H9 (cell line): ENCODE measurements around the gene UROS. TPM values are rescaled to one million over a fixed set of nuclear protein-coding genes. Genes with fewer than 3 reads are reported as not detected.

ENCODE experiments used
- DNase-seq: peaks from one replicate; pipeline ENCODE4 v3.0.0-alpha.2; 2017
- H2AFZ ChIP-seq: one replicate; pipeline ENCODE4 v1.6.1; 2013; ENCODE audit warnings: mild to moderate bottlenecking, low read length, control low read depth, moderate library complexity
- H2AK5ac ChIP-seq: 2 replicates; pipeline ENCODE4 v1.6.1; 2013; ENCODE audit warnings: low read length, control low read depth, mixed read lengths; ENCODE audit not compliant: insufficient read length
- H2BK120ac ChIP-seq: one replicate; pipeline ENCODE4 v1.6.1; 2013; ENCODE audit warnings: low read depth, mild to moderate bottlenecking, low read length, control low read depth, inconsistent platforms; ENCODE audit not compliant: poor library complexity, severe bottlenecking
- H2BK12ac ChIP-seq: 2 replicates; pipeline ENCODE4 v1.6.1; 2013; ENCODE audit warnings: low read length, control low read depth, mixed read lengths, low read depth; ENCODE audit not compliant: insufficient read length
- H2BK15ac ChIP-seq: 2 replicates; pipeline ENCODE4 v1.6.1; 2013; ENCODE audit warnings: low read depth, low read length, control low read depth
- H2BK20ac ChIP-seq: one replicate; pipeline ENCODE4 v1.6.1; 2013; ENCODE audit warnings: low read depth, mild to moderate bottlenecking, low read length, control low read depth, inconsistent platforms; ENCODE audit not compliant: poor library complexity, severe bottlenecking
- H2BK5ac ChIP-seq: 2 replicates; pipeline ENCODE4 v1.6.1; 2013; ENCODE audit warnings: low read length, control low read depth, mixed read lengths; ENCODE audit not compliant: insufficient read length
- H3K14ac ChIP-seq: 2 replicates; pipeline ENCODE4 v1.6.1; 2013; ENCODE audit warnings: low read length, control low read depth; ENCODE audit not compliant: insufficient read depth
- H3K18ac ChIP-seq: 2 replicates; pipeline ENCODE4 v1.6.1; 2013; ENCODE audit warnings: low read depth, mild to moderate bottlenecking, mixed read lengths, low read length, control low read depth; ENCODE audit not compliant: insufficient read length
- H3K23ac ChIP-seq: 2 replicates; pipeline ENCODE4 v1.6.1; 2013; ENCODE audit warnings: low read length, control low read depth, mixed read lengths, low read depth; ENCODE audit not compliant: insufficient read length
- H3K23me2 ChIP-seq: 2 replicates; pipeline ENCODE4 v1.6.1; 2013; ENCODE audit warnings: low read depth, mild to moderate bottlenecking, mixed read lengths, low read length, control low read depth; ENCODE audit not compliant: insufficient read length, poor library complexity, severe bottlenecking
- H3K27ac ChIP-seq: 2 replicates; pipeline ENCODE4 v1.5.1; 2013; ENCODE audit warnings: low read length, control low read depth, mixed read lengths, low read depth; ENCODE audit not compliant: insufficient read length
- H3K27me3 ChIP-seq: 2 replicates; pipeline ENCODE4 v1.6.1; 2013; ENCODE audit warnings: low read length, control low read depth, inconsistent platforms; ENCODE audit not compliant: insufficient read depth
- H3K4ac ChIP-seq: 2 replicates; pipeline ENCODE4 v1.6.1; 2013; ENCODE audit warnings: low read depth, mild to moderate bottlenecking, control low read depth, inconsistent platforms, low read length, moderate library complexity
- H3K4me1 ChIP-seq: 2 replicates; pipeline ENCODE4 v1.6.1; 2013; ENCODE audit warnings: low read length, control low read depth, inconsistent platforms; ENCODE audit not compliant: insufficient read depth
- H3K4me2 ChIP-seq: 2 replicates; pipeline ENCODE4 v1.6.1; 2013; ENCODE audit warnings: low read length, control low read depth, mixed read lengths; ENCODE audit not compliant: insufficient read length, insufficient read depth
- H3K56ac ChIP-seq: 2 replicates; pipeline ENCODE4 v1.6.1; 2013; ENCODE audit warnings: low read depth, mild to moderate bottlenecking, mixed read lengths, low read length, control low read depth; ENCODE audit not compliant: insufficient read length
- H3K79me1 ChIP-seq: 2 replicates; pipeline ENCODE4 v1.6.1; 2013; ENCODE audit warnings: low read depth, mild to moderate bottlenecking, moderate library complexity, low read length, control low read depth, inconsistent platforms; ENCODE audit not compliant: insufficient read depth, poor library complexity, severe bottlenecking
- H3K79me2 ChIP-seq: 2 replicates; pipeline ENCODE4 v1.6.1; 2013; ENCODE audit warnings: low read length, control low read depth, inconsistent platforms; ENCODE audit not compliant: insufficient read depth
- H3K9ac ChIP-seq: 2 replicates; pipeline ENCODE4 v1.6.1; 2013; ENCODE audit warnings: low read length, control low read depth, mixed read lengths; ENCODE audit not compliant: insufficient read length; ENCODE audit errors: extremely low read depth
- H3K9me3 ChIP-seq: one replicate; pipeline ENCODE4 v1.6.1; 2013; ENCODE audit warnings: low read depth, low read length, inconsistent platforms; ENCODE audit not compliant: control insufficient read depth
- H3T11ph ChIP-seq: one replicate; pipeline ENCODE4 v1.6.1; 2013; ENCODE audit warnings: mild to moderate bottlenecking, low read length, control low read depth, inconsistent platforms
- H4K20me1 ChIP-seq: one replicate; pipeline ENCODE4 v1.6.1; 2013; ENCODE audit not compliant: control insufficient read depth, insufficient read length, insufficient read depth
- H4K5ac ChIP-seq: 2 replicates; pipeline ENCODE4 v1.6.1; 2013; ENCODE audit warnings: low read depth, mild to moderate bottlenecking, mixed read lengths, low read length, control low read depth; ENCODE audit not compliant: insufficient read length
- H4K8ac ChIP-seq: replicated peaks from 2 replicates; pipeline ENCODE4 v1.6.1; 2013; ENCODE audit warnings: low read length, control low read depth, mixed read lengths, low read depth; ENCODE audit not compliant: insufficient read length
- H4K91ac ChIP-seq: 2 replicates; pipeline ENCODE4 v1.6.1; 2013; ENCODE audit warnings: low read depth, mild to moderate bottlenecking, moderate library complexity, mixed read lengths, low read length, control low read depth; ENCODE audit not compliant: insufficient read length
- H3K27ac Mint-ChIP-seq, 3 experiments: 2 replicates in 2 of 3; 3 replicates in 1 of 3; pipeline ENCODE4 v1.8.0; 2020 to 2021; ENCODE audit warnings: mixed read lengths in 3 of 3, mild to moderate bottlenecking in 1 of 3, moderate library complexity in 1 of 3
- H3K27me3 Mint-ChIP-seq: 2 replicates; pipeline ENCODE4 v1.8.0; 2021; ENCODE audit warnings: low read depth, mild to moderate bottlenecking, moderate library complexity, mixed read lengths
- H3K36me3 Mint-ChIP-seq, 3 experiments: 2 replicates in 2 of 3; 3 replicates in 1 of 3; pipeline ENCODE4 v1.8.0; 2020 to 2021; ENCODE audit warnings: low read depth in 3 of 3, mixed read lengths in 3 of 3; ENCODE audit not compliant: insufficient read depth in 1 of 3
- H3K4me1 Mint-ChIP-seq, 2 experiments: 2 replicates each; pipeline ENCODE4 v1.8.0; 2020; ENCODE audit warnings: mixed read lengths in 2 of 2
- H3K4me3 Mint-ChIP-seq, 2 experiments: 2 replicates in 1 of 2; 3 replicates in 1 of 2; pipeline ENCODE4 v1.8.0; 2020 to 2021; ENCODE audit warnings: mild to moderate bottlenecking in 2 of 2, mixed read lengths in 2 of 2, moderate library complexity in 1 of 2
- H3K9me3 Mint-ChIP-seq, 2 experiments: 2 replicates in 1 of 2; 3 replicates in 1 of 2; pipeline ENCODE4 v1.8.0; 2020; ENCODE audit warnings: mild to moderate bottlenecking in 2 of 2, mixed read lengths in 2 of 2, moderate library complexity in 1 of 2
- WGBS: extraction: QIAGEN DNeasy Blood & Tissue Kit; methylation state at CpG from one replicate; pipeline ENCODE4 v1.1.7; 2013; ENCODE audit warnings: missing lambda C conversion rate, low lambda C conversion rate, mixed read lengths; ENCODE audit not compliant: insufficient read length; ENCODE audit errors: extremely low coverage; 5-methylcytosine and 5-hydroxymethylcytosine counted together
- total RNA-seq: library from RNA; stranded (reverse); gene quantifications from 2 replicates; pipeline ENCODE4 v1.2.1, GENCODE V29; 2021
- TF ChIP-seq, protein P1 (sequence below): fragments of 200-600 bp; sonication (generic); conservative IDR thresholded peaks from 3 replicates; pipeline ENCODE4 v1.8.0; 2021; ENCODE audit warnings: antibody characterized with exemption, mild to moderate bottlenecking

UROS gene
- total RNA-seq, 1 experiment from 2014 or later = 42.3 TPM

DNA sequence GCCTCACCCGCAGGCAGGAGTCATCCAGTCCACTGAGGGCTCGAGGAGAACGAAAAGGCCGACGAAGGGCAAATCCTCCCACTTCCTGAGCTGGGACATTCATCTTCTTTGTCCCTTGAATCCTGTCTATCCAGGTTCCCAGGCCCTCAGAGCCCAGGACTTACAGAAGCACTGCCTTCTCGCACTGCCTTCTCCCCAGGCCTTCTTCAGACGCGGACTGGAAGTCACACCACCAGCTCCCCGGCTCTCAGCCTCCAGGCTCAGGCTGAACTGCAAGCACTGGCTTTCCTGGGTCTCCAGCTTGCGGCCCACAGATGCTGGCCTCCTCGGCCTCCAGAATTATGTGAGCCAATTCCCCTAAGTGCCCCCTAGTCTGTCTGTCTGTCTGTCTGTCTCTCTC is 41.0 kb downstream of the UROS start:
- no peak overlapping the region for H4K91ac ChIP-seq
- TF ChIP-seq, protein P1, sequence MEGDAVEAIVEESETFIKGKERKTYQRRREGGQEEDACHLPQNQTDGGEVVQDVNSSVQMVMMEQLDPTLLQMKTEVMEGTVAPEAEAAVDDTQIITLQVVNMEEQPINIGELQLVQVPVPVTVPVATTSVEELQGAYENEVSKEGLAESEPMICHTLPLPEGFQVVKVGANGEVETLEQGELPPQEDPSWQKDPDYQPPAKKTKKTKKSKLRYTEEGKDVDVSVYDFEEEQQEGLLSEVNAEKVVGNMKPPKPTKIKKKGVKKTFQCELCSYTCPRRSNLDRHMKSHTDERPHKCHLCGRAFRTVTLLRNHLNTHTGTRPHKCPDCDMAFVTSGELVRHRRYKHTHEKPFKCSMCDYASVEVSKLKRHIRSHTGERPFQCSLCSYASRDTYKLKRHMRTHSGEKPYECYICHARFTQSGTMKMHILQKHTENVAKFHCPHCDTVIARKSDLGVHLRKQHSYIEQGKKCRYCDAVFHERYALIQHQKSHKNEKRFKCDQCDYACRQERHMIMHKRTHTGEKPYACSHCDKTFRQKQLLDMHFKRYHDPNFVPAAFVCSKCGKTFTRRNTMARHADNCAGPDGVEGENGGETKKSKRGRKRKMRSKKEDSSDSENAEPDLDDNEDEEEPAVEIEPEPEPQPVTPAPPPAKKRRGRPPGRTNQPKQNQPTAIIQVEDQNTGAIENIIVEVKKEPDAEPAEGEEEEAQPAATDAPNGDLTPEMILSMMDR = no peak
- no peaks in the 10 kb centered on the region for H3K9me3 ChIP-seq
- no peak overlapping the region for H2BK120ac ChIP-seq
- Mint-ChIP-seq H3K9me3 (peaks cover 0 to 9% of the 10 kb centered on the region in 2 experiments), H3K4me3 (no peak overlapping the region), H3K27ac (no peak overlapping the region), H3K27me3 (peaks cover 8% of the 10 kb centered on the region), H3K36me3 (no peaks in the 10 kb centered on the region; a peak in 1 of 7 replicates), H3K4me1 (no peaks in the 10 kb centered on the region)
- no peaks in the 10 kb centered on the region for H3K23me2 ChIP-seq
- H2BK5ac ChIP-seq = no peak overlapping the region
- no peaks in the 10 kb centered on the region for H3K79me2 ChIP-seq
- no peak overlapping the region for H3K9ac ChIP-seq
- no peak overlapping the region for H3T11ph ChIP-seq
- H3K4me1 ChIP-seq = no peaks in the 10 kb centered on the region
- no CpG with 5 or more reads among the region's 11 CpGs for whole genome bisulfite sequencing
- H3K14ac ChIP-seq = no peak overlapping the region
- no peak for DNase-seq
- H2AFZ ChIP-seq = no peak overlapping the region
- no peak overlapping the region for H2AK5ac ChIP-seq
- H3K18ac ChIP-seq = no peak overlapping the region
- no peaks in the 10 kb centered on the region for H3K79me1 ChIP-seq
- H3K56ac ChIP-seq = no peak overlapping the region
- H4K5ac ChIP-seq = no peak overlapping the region
- H3K27me3 ChIP-seq = no peaks in the 10 kb centered on the region
- H4K8ac ChIP-seq = no peak overlapping the region
- no peak overlapping the region for H3K4ac ChIP-seq
- no peak overlapping the region for H3K27ac ChIP-seq
- no peak overlapping the region for H3K23ac ChIP-seq
- no peak overlapping the region for H2BK20ac ChIP-seq
- H2BK15ac ChIP-seq = no peak overlapping the region
- H2BK12ac ChIP-seq = no peak overlapping the region
- no peaks in the 10 kb centered on the region for H4K20me1 ChIP-seq
- H3K4me2 ChIP-seq = no peak overlapping the region
